Trophoblast cell (in vitro differentiated cells and primary cell): ENCODE measurements around the gene CDKAL1.
A peak's percentile ranks its signal among the peaks of the same experiment; 100 is the strongest.

ENCODE experiments used
- DNase-seq, 2 donors: peaks; one replicate each; pipeline ENCODE4 v3.0.0-alpha.2; 2016
- H2AFZ ChIP-seq: 2 replicates; pipeline ENCODE4 v1.6.1; 2013; ENCODE audit warnings: low read length, moderate library complexity, mild to moderate bottlenecking; ENCODE audit not compliant: insufficient read depth, poor library complexity
- H2AK5ac ChIP-seq: 2 replicates; pipeline ENCODE4 v1.6.1; 2013; ENCODE audit warnings: mild to moderate bottlenecking, low read length
- H2BK120ac ChIP-seq: 2 replicates; pipeline ENCODE4 v1.6.1; 2013; ENCODE audit warnings: low read length, mild to moderate bottlenecking, moderate library complexity; ENCODE audit not compliant: insufficient read depth, poor library complexity
- H2BK12ac ChIP-seq: 2 replicates; pipeline ENCODE4 v1.6.1; 2013; ENCODE audit warnings: mild to moderate bottlenecking, low read length, moderate library complexity
- H2BK5ac ChIP-seq: 2 replicates; pipeline ENCODE4 v1.6.1; 2013; ENCODE audit warnings: low read length, low read depth, moderate library complexity, mild to moderate bottlenecking; ENCODE audit not compliant: poor library complexity
- H3K14ac ChIP-seq: 2 replicates; pipeline ENCODE4 v1.6.1; 2013; ENCODE audit warnings: mild to moderate bottlenecking, low read length
- H3K18ac ChIP-seq: 2 replicates; pipeline ENCODE4 v1.6.1; 2013; ENCODE audit warnings: mild to moderate bottlenecking, low read length
- H3K23ac ChIP-seq: 2 replicates; pipeline ENCODE4 v1.6.1; 2013; ENCODE audit warnings: low read length
- H3K27ac ChIP-seq: 2 replicates; pipeline ENCODE4 v1.5.1; 2013; ENCODE audit warnings: low read depth, mild to moderate bottlenecking, inconsistent platforms, low read length, moderate library complexity
- H3K27me3 ChIP-seq: 2 replicates; pipeline ENCODE4 v1.6.1; 2013; ENCODE audit warnings: inconsistent platforms, mild to moderate bottlenecking, low read length, moderate library complexity; ENCODE audit not compliant: insufficient read depth
- H3K36me3 ChIP-seq, 2 experiments: 1 replicate in 1 of 2; 2 replicates in 1 of 2; pipeline ENCODE4 v1.6.1; 2013; ENCODE audit warnings: low read length in 2 of 2, mild to moderate bottlenecking in 2 of 2, moderate library complexity in 1 of 2; ENCODE audit not compliant: insufficient read depth in 2 of 2, control insufficient read depth in 1 of 2
- H3K4ac ChIP-seq: 2 replicates; pipeline ENCODE4 v1.6.1; 2013; ENCODE audit warnings: low read depth, mild to moderate bottlenecking, low read length, moderate library complexity
- H3K4me1 ChIP-seq, 2 experiments: 1 replicate in 1 of 2; 2 replicates in 1 of 2; pipeline ENCODE4 v1.6.1; 2013; ENCODE audit warnings: low read length in 2 of 2, mild to moderate bottlenecking in 2 of 2, moderate library complexity in 1 of 2; ENCODE audit not compliant: insufficient read depth in 2 of 2, control insufficient read depth in 1 of 2
- H3K4me2 ChIP-seq: 2 replicates; pipeline ENCODE4 v1.6.1; 2013; ENCODE audit warnings: inconsistent platforms, mild to moderate bottlenecking, low read length, moderate library complexity
- H3K4me3 ChIP-seq: 2 replicates; pipeline ENCODE4 v1.5.1; 2013; ENCODE audit warnings: mild to moderate bottlenecking, low read depth, low read length, inconsistent platforms
- H3K79me1 ChIP-seq: one replicate; pipeline ENCODE4 v1.6.1; 2013; ENCODE audit warnings: low read length
- H3K79me2 ChIP-seq: 2 replicates; pipeline ENCODE4 v1.6.1; 2013; ENCODE audit warnings: low read length, mild to moderate bottlenecking; ENCODE audit not compliant: control insufficient read depth, insufficient read depth, poor library complexity
- H3K9ac ChIP-seq: 2 replicates; pipeline ENCODE4 v1.6.1; 2013; ENCODE audit warnings: mild to moderate bottlenecking, low read length
- H3K9me3 ChIP-seq: 2 replicates; pipeline ENCODE4 v1.6.1; 2013; ENCODE audit warnings: low read depth, mild to moderate bottlenecking, control low read depth, inconsistent platforms, low read length; ENCODE audit not compliant: insufficient read depth
- H4K12ac ChIP-seq: 2 replicates; pipeline ENCODE4 v1.6.1; 2013; ENCODE audit warnings: low read depth, mild to moderate bottlenecking, low read length, moderate library complexity
- H4K8ac ChIP-seq: 2 replicates; pipeline ENCODE4 v1.6.1; 2013; ENCODE audit warnings: low read depth, mild to moderate bottlenecking, low read length, moderate library complexity
- H4K91ac ChIP-seq: one replicate; pipeline ENCODE4 v1.6.1; 2013; ENCODE audit warnings: low read depth, mild to moderate bottlenecking, low read length, moderate library complexity
- WGBS: extraction: QIAGEN DNeasy Blood & Tissue Kit; methylation state at CpG from one replicate; pipeline ENCODE4 v1.1.7; 2013; ENCODE audit warnings: missing lambda C conversion rate; ENCODE audit not compliant: insufficient read length, insufficient coverage; ENCODE audit errors: extremely low coverage; 5-methylcytosine and 5-hydroxymethylcytosine counted together

CDKAL1 gene

GRCh38 chr6:20801595-20801994, 267.3 kb downstream of the CDKAL1 start:
- no peak overlapping the region for H2BK120ac ChIP-seq
- peaks cover 2% of the 10 kb centered on the region for H3K79me1 ChIP-seq
- no CpG with 5 or more reads among the region's 3 CpGs for WGBS

GRCh38 chr6:20802596-20802995, 268.3 kb downstream of the CDKAL1 start:
- H3K4me2 ChIP-seq = no peak overlapping the region
- H3K23ac ChIP-seq = no peak overlapping the region
- no peaks in the 10 kb centered on the region for H3K9me3 ChIP-seq
- no peak overlapping the region for H3K4me3 ChIP-seq
- H3K4me1 ChIP-seq = peaks cover 0 to 2% of the 10 kb centered on the region in 2 experiments
- H2BK120ac ChIP-seq = no peak overlapping the region
- peak; percentile 40 to 71 for DNase-seq
- H2AK5ac ChIP-seq = no peak overlapping the region
- no peak overlapping the region for H4K91ac ChIP-seq
- no peaks in the 10 kb centered on the region for H3K79me2 ChIP-seq
- H3K36me3 ChIP-seq = no peaks in the 10 kb centered on the region
- H3K18ac ChIP-seq = no peak overlapping the region
- no peak overlapping the region for H2BK12ac ChIP-seq
- H3K14ac ChIP-seq = no peak overlapping the region
- peaks cover 2% of the 10 kb centered on the region for H3K79me1 ChIP-seq
- H3K27me3 ChIP-seq = no peaks in the 10 kb centered on the region
- H3K27ac ChIP-seq = no peak overlapping the region
- no peak overlapping the region for H2AFZ ChIP-seq
- no CpG with 5 or more reads among the region's 1 CpG for WGBS
- H4K8ac ChIP-seq = no peak overlapping the region
- H3K9ac ChIP-seq = no peak overlapping the region
- no peak overlapping the region for H3K4ac ChIP-seq
- H2BK5ac ChIP-seq = no peak overlapping the region
- no peak overlapping the region for H4K12ac ChIP-seq

More at GRCh38 chr6:20801595-20801994, 267.3 kb downstream of the CDKAL1 start:
- Histone ChIP-seq H3K9ac (no peak overlapping the region), H3K79me2 (no peaks in the 10 kb centered on the region), H3K4me1 (peaks cover 0 to 2% of the 10 kb centered on the region in 2 experiments), H3K27ac (no peak overlapping the region), H3K36me3 (no peaks in the 10 kb centered on the region), H3K4me3 (no peak overlapping the region), H4K12ac (no peak overlapping the region), H3K9me3 (no peaks in the 10 kb centered on the region), H4K8ac (no peak overlapping the region), H4K91ac (no peak overlapping the region), H3K18ac (no peak overlapping the region), H2BK5ac (no peak overlapping the region), H2AK5ac (no peak overlapping the region), H3K27me3 (no peaks in the 10 kb centered on the region), H3K14ac (no peak overlapping the region), H2BK12ac (no peak overlapping the region), H3K23ac (no peak overlapping the region), H3K4ac (no peak overlapping the region), H2AFZ (no peak overlapping the region), H3K4me2 (no peak overlapping the region)
- no peak for DNase-seq

- no CpG with 5 or more reads among the region's 1 CpG for WGBS
Measured at GRCh38 chr6:20805021-20805420, 270.8 kb downstream of the CDKAL1 start.

GRCh38 chr6:20806669-20807068, 272.4 kb downstream of the CDKAL1 start:
- WGBS = no CpG with 5 or more reads among the region's 3 CpGs
- Histone ChIP-seq H3K4me2 (no peak overlapping the region), H3K79me2 (no peaks in the 10 kb centered on the region), H3K4me1 (peaks cover 5 to 6% of the 10 kb centered on the region in 2 experiments), H3K27me3 (no peaks in the 10 kb centered on the region), H2BK120ac (no peak overlapping the region), H3K18ac (no peak overlapping the region), H4K8ac (no peak overlapping the region), H3K9ac (no peak overlapping the region), H2AK5ac (no peak overlapping the region), H3K79me1 (peaks cover 13% of the 10 kb centered on the region), H3K14ac (no peak overlapping the region), H3K27ac (no peak overlapping the region), H3K9me3 (no peaks in the 10 kb centered on the region), H2AFZ (no peak overlapping the region), H3K4ac (no peak overlapping the region), H2BK5ac (no peak overlapping the region), H4K12ac (no peak overlapping the region), H3K4me3 (no peak overlapping the region), H4K91ac (no peak overlapping the region), H3K36me3 (no peaks in the 10 kb centered on the region), H2BK12ac (no peak overlapping the region), H3K23ac (no peak overlapping the region)
- DNase-seq = no peak

More at GRCh38 chr6:20805021-20805420, 270.8 kb downstream of the CDKAL1 start:
- no peaks in the 10 kb centered on the region for H3K36me3 ChIP-seq
- H4K91ac ChIP-seq = peak overlapping the region; percentile 50
- no peak overlapping the region for H3K23ac ChIP-seq
- H3K79me2 ChIP-seq = no peaks in the 10 kb centered on the region
- H3K27me3 ChIP-seq = no peaks in the 10 kb centered on the region
- no peak overlapping the region for H2BK12ac ChIP-seq
- no peak for DNase-seq
- H3K18ac ChIP-seq = no peak overlapping the region
- no peak overlapping the region for H3K4ac ChIP-seq
- no peak overlapping the region for H4K12ac ChIP-seq
- H2AK5ac ChIP-seq = no peak overlapping the region
- H4K8ac ChIP-seq = peak overlapping the region; percentile 43
- no peaks in the 10 kb centered on the region for H3K9me3 ChIP-seq
- no peak overlapping the region for H2BK120ac ChIP-seq
- peak overlapping the region; percentile 2 for H2BK5ac ChIP-seq
- no peak overlapping the region for H2AFZ ChIP-seq
- no peak overlapping the region for H3K14ac ChIP-seq
- H3K79me1 ChIP-seq = peaks cover 3% of the 10 kb centered on the region
- H3K4me2 ChIP-seq = no peak overlapping the region
- H3K27ac ChIP-seq = peak overlapping the region; percentile 60
- peaks cover 0 to 2% of the 10 kb centered on the region in 2 experiments for H3K4me1 ChIP-seq
- no peak overlapping the region for H3K9ac ChIP-seq
- no peak overlapping the region for H3K4me3 ChIP-seq
